GM18873 (cell line): ENCODE results near the gene TRABD2A.

Source experiments
- ATAC-seq: cut with Tn5 transposase; IDR thresholded peaks from one replicate; pipeline ENCODE4 v1.9.1; 2021; ENCODE audit warnings: mild to moderate bottlenecking, moderate library complexity, moderate number of reproducible peaks; ENCODE audit not compliant: unreplicated experiment, low FRiP score

The TRABD2A gene

GRCh38 chr2:84856787-84857186 is 24.1 kb downstream of the TRABD2A start:
- no peak for ATAC-seq

GRCh38 chr2:84855731-84856130 is 25.2 kb downstream of the TRABD2A start:
- no peak for ATAC-seq

GRCh38 chr2:84854850-84855249 is 26.0 kb downstream of the TRABD2A start:
- ATAC-seq, result no peak

GRCh38 chr2:84851876-84852275 is 29.0 kb downstream of the TRABD2A start:
- ATAC-seq, result no peak

GRCh38 chr2:84850471-84850870 is 30.4 kb downstream of the TRABD2A start:
- no peak for ATAC-seq

GRCh38 chr2:84849271-84849952 is 31.5 kb downstream of the TRABD2A start:
- no peak for ATAC-seq

GRCh38 chr2:84847326-84848050 is 33.4 kb downstream of the TRABD2A start:
- no peak for ATAC-seq

GRCh38 chr2:84846741-84847142 is 34.1 kb downstream of the TRABD2A start:
- no peak for ATAC-seq

GRCh38 chr2:84846041-84846663 is 34.7 kb downstream of the TRABD2A start:
- ATAC-seq, result no peak

- no peak for ATAC-seq
Measured at GRCh38 chr2:84844141-84844540, 36.7 kb downstream of the TRABD2A start.

GRCh38 chr2:84841577-84841976 is 39.3 kb downstream of the TRABD2A start:
- ATAC-seq, result no peak

GRCh38 chr2:84840306-84840705 is 40.6 kb downstream of the TRABD2A start:
- no peak for ATAC-seq

GRCh38 chr2:84839851-84840250 is 41.0 kb downstream of the TRABD2A start:
- no peak for ATAC-seq

- no peak for ATAC-seq
Measured at GRCh38 chr2:84838434-84839145, 42.3 kb downstream of the TRABD2A start.

GRCh38 chr2:84836215-84836614 is 44.7 kb downstream of the TRABD2A start:
- no peak for ATAC-seq

- ATAC-seq, result no peak
Measured at GRCh38 chr2:84833481-84834150, 47.3 kb downstream of the TRABD2A start.

GRCh38 chr2:84832772-84833461 is 48.0 kb downstream of the TRABD2A start:
- peak; percentile 82 for ATAC-seq

GRCh38 chr2:84830758-84831500 is 50.0 kb downstream of the TRABD2A start:
- ATAC-seq, result no peak

- no peak for ATAC-seq
Measured at GRCh38 chr2:84830095-84830494, 50.8 kb downstream of the TRABD2A start.
